NCI-H1930 (cell line): ENCODE measurements around the gene C12orf57.
"Not testable (repeated sequence)": the region's sequence is repeated elsewhere in the genome, so short reads cannot be mapped to it uniquely, and the experiment has no call there.

Experiments
- DNase-seq, 2 experiments: peaks; one replicate each; lab custom pipeline; 2025; lab: John Stamatoyannopoulos, UW

C12orf57 gene, protein sequence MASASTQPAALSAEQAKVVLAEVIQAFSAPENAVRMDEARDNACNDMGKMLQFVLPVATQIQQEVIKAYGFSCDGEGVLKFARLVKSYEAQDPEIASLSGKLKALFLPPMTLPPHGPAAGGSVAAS

DNA sequence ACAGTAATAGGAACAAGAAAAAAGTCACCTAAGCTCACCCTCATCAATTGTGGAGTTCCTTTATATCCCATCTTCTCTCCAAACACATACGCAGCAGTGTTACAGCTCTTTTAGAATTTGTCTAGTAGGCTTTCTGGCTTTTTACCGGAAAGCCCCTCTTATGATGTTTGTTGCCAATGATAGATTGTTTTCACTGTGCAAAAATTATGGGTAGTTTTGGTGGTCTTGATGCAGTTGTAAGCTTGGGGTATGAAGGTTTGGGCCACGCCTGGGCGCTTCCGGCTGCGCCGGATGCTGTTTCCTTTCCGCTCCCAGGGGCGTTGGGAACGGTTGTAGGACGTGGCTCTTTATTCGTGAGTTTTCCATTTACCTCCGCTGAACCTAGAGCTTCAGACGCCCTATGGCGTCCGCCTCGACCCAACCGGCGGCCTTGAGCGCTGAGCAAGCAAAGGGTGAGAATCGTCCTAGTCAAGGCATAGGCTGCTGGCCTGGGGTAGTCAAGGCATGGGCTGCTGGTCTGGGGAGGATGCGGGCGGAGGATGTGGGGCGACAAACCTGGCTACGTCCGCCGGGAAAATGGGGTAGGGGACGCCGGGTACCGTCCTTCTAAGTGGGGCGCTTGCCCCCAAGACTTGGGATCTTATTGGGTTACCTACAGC, at the start of gene C12orf57, which contains the start of gene RNU7-1:
TSS of gene C12orf57 (plus strand) at position 301 of the 659 bp plus-strand sequence. CDS start at position 401, 100 bp downstream.
TSS of gene RNU7-1 (plus strand) at position 95 of the 659 bp plus-strand sequence.
- peak; percentile 88 to 97 for DNase-seq

DNA sequence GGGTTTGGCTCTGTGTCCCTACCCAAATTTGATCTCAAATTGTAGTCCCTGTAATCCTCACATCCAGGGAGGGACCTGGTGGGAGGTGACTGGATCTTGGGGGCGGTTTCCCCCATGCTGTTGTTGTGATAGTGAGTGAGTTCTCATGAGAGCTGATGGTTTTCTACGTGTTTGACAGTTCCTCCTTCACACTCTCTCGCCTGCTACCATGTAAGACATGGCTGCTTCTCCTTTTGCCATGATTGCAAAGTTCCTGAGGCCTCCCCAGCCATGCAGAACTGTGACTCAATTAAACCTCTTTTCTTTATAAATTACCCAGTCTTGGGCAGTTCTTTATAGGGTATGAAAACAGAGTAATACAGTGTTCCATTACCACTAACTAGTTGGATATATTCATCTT, 49.5 kb upstream of the C12orf57 start:
- DNase-seq: no peak

DNA sequence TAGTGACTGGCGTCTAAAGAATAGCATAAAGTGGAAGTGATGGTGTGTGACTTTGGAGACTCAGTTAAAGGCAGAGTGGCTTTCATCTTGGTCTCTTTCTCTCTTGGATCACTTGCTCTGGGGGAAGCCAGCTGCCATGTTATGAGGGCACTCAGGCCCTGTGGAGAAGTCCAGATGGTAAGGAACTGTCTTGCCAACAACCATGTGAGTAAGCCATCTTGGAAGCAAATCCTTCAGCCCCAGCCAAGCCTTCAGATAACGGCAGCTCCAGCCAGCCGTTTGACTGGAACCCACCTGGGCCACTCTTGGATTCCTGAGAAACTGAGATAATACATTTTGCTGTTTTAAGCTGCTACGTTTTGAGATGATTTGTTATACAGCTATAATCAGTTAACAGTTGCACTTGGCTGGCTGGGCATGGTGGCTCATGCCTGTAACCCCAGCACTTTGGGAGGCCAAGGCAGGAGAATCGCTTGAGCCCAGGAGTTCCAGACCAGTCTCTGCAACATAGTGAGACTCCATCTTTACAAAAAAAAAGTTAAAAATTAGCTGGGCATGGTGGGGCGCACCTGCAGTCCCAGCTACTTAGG, 46.9 kb upstream of the C12orf57 start:
- DNase-seq: no peak

DNA sequence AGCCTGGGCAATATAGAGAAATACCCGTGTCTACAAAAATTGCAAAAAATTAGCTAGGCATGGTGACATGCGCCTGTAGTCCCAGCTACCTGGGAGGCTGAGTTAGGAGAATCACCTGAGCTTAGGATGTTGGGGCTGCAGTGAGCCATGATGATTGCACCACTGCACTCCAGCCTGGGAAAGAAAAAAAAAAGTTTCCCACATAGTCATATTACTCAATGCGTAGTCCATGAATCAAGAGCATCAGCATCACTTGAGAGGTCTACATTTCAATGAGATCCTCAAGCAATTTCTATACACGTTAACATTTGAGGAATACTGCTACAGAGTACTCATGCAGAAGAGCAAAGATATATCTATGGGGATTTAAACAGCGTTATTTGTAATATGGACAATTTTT, 44.4 kb upstream of the C12orf57 start:
- DNase-seq: no peak

DNA sequence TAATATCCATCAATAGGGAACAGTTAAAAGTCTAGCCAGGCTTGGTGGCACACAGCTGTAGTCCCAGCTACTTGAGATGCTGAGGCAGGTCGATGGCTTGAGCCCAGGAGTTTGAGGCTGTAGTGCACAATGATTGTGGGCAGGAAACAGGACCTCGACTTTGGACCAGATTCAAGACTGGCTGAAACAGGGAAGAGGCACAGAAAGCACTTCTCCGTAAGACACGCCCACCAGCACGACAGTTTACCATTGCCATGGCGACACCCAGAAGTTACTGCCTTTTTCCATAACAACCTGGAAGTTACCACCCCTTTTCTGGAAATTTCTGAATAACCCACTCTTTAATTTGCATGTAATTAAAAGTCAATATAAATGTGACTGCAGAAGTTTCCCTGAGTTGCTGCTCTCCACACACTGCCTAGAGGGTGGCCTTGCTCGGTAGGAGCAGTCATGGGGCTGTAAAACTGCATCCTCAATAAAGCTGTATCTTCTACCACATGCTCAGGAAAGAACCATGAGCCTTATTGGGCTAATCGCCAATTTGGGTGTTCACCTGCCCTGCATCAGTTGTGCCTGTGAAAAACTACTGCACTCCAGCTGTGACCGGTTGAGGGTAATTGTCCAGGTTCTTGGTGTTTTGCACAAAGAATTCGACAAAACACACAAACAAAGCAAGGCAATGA, 43.8 kb upstream of the C12orf57 start:
- DNase-seq: no peak

DNA sequence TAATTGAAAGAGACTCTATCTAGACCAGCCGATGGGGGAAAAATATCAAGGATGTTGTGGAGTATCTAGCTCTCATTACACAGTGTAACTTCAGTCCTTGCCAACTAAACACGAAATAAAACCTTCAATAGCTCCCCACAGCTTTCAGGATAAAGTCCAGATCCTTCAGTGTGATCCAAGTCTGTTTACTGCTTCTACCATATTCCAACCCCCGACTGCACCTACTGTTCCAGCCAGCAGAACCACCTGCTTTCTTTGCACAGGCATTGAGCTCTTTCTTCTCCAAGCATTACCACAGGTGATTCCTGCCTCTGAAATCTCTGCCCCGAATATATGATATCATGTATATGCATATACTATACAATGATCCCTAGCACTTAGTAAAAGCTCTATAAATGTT, 41.4 kb upstream of the C12orf57 start:
- DNase-seq: no peak

DNA sequence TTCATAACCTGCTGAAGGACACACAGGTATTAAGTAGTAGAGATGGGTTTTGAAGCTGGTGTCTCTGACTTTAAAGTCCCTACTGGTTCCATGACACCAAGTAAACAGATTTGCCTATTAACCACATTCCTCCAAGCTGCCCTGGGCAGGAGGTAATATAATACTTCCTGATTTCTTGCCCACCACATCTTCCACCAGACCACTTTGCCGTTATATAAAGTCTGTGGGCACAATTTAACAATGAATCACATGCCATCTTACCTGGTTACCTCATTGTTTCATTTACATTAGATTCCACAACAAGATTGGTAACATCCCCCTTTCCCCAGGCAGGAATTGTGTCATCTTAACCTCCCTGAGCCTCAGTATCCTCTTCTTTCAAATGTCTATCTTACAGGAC, 40.1 kb upstream of the C12orf57 start:
- DNase-seq: no peak

DNA sequence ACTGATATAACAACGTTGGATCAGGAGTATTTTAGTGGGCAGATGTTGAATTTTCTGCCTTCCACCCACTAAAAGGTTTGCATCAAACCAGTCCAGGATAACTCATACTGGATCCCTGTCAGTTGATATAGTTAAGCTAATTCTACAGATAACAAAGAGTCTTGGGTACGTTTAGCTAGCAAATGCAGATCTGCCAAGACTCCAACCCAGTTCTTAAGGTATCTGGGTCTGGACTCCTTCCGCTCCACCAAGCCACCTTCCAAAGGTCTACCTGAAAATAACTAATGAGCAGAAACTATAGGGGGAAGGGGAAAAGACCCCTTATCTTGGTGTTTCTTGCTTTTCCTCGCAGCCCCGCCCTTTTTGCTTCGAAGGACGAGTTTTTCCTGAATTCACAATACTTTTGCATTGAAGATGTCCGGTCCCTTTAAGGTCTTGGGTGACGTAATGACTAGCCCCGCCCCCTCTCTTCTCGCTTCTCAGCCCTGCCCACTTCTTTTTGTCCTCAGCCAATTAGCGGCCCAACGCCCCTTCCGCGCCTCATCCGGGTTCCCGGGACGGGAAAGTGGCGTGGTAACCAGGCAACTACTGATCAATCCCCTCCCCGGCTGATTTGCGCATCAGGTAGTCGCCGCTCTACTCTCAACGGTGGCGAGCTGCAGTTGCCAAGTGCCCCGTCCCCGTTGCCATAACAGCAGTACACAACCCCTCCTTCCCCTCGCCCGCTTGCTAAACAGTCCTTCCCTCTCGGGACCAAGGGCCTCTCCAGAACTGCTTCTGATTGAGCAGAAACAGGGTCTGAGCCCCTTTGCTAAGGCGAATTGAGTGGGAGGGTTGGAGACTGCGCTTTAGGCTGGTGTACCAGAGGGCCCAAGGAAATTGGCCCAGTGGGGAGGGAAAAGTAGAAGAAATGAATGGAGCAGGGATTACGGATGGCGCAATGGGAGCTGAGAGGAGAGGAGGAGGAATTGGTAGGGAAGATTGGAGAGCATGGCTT, 39.2 kb upstream of the C12orf57 start, which contains the start of gene LRRC23:
TSS of gene LRRC23 (plus strand) at position 543 of the 997 bp plus-strand sequence. CDS start 812 bp downstream, outside the sequence.
- peak; percentile 98 to 99 for DNase-seq

DNA sequence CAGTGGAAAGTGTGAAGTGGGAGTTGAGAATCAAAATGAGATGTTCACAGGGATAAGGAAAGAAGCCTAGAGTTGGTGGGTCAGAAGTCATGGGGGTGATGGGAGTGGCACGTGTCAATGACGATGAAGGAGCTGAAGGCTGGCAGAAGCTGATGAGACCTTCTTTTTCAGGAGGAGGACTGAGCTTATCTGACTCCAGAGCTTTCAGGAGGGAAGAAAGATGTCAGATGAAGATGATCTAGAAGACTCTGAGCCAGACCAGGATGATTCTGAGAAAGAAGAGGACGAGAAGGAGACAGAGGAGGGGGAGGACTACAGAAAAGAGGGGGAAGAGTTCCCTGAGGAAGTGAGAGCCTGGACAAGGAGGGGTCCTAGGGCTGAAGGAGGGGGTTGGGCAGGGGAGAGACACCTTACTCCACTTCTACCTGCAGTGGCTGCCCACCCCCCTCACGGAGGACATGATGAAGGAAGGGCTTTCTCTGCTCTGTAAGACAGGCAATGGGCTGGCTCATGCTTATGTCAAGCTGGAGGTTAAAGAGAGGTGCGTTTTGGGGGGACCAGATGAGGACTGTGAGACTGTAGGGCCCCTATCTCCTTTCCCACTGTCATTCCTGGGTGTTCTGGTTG, 38.3 kb upstream of the C12orf57 start:
- DNase-seq: no peak

DNA sequence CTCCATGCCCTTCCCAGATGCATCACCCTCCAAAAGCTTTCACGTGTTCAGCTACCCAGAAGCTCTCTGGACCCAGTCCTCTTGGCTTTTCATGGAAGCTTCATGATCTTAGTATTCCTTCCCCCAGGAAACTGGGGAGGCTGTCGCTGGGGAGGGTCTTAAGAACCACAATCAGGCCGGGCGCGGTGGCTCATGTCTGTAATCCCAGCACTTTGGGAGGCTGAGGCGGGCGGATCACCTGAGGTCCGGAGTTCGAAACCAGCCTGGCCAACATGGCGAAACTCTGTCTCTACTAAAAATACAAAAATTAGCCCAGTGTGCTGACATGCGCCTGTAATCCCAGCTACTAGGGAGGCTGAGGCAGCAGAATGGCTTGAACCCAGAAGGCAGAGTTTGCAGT, 35.7 kb upstream of the C12orf57 start:
- not testable (repeated sequence) for DNase-seq

DNA sequence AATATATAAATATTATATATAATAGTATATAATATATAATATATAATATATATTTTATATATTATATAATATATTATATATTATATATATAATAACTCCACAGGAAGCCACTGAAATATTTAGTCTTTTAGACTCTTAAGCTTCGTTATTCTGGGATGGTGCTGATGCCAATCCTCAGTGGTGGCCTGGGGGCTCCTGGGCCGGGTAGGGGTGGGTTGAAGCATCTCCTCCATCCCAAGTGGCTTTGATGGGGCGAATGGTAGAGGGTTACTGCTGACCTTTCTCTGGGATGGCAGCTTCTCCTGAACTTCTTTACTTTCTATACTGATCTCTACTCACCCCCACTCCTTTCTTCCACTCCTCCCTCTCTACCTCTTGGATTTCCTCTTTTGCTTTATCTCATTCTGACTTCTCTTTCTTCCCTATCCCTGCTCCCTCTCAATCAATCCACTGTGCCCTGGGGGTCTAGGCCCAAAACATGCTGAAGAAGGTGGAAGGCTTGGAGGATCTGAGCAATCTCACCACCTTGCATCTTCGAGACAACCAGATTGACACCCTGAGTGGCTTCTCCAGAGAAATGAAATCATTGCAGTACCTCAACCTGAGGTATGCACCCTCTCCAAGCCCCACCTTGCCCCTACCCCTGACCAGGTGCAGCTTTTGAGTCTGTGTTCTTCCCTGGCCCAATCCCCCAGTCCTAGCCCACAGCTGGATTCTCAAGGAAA, 34.2 kb upstream of the C12orf57 start:
- DNase-seq: no peak

DNA sequence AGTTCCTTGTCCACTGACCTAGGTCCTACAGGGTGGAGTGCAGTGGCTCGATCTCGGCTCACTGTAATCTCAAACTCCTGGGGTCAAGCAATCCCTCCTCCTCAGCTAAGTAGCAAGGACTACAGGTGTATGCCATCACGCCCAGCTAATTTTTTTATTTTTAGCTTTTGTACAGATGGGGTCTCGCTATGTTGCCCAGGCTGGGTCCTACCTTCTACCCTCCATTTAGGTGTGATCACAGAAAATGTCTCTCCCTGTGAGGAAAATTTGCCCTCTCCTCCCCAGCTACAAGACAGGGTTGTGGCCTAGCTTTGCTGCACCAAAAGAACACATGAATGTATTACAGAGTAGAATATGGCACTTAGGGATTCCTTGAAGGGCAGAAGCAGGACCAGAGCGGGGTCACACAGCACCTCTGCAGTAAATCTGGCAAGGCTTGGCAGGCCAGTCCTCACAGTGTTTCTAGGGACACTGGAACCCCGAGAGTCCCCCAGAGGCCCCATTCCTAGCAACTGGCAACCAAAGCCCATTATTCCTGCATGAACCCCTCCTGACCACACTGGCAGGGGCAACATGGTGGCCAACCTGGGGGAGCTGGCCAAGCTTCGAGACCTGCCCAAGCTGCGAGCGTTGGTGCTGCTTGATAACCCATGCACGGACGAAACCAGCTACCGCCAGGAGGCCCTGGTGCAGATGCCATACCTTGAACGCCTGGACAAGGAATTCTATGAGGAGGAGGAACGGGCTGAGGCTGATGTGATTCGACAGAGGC, 31.5 kb upstream of the C12orf57 start:
- DNase-seq: no peak

DNA sequence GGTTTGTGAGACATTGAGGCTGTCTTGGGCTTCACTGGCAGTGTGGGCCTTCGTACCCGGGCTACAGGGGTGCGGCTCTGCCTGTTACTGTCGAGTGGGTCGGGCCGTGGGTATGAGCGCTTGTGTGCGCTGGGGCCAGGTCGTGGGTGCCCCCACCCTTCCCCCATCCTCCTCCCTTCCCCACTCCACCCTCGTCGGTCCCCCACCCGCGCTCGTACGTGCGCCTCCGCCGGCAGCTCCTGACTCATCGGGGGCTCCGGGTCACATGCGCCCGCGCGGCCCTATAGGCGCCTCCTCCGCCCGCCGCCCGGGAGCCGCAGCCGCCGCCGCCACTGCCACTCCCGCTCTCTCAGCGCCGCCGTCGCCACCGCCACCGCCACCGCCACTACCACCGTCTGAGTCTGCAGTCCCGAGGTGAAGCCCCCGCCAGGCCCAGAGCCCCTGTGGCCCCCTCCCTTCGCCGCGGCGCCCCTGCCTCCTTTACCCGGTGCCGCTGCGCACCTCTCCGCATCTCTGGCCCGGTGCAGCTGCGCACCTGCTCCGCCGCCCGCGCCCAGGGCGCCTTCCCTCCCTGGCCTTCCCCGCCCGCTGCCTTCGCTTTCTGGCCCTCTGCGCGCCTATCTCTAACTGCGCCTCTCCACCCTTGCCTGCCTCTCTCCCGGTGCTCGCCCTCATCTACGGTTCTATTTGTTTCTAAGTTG, 29.4 kb upstream of the C12orf57 start, which contains the start of gene ENO2:
TSS of gene ENO2 (plus strand) at position 335 of the 701 bp plus-strand sequence. CDS start 1,253 bp downstream, outside the sequence.
- peak; percentile 49 to 69 for DNase-seq

DNA sequence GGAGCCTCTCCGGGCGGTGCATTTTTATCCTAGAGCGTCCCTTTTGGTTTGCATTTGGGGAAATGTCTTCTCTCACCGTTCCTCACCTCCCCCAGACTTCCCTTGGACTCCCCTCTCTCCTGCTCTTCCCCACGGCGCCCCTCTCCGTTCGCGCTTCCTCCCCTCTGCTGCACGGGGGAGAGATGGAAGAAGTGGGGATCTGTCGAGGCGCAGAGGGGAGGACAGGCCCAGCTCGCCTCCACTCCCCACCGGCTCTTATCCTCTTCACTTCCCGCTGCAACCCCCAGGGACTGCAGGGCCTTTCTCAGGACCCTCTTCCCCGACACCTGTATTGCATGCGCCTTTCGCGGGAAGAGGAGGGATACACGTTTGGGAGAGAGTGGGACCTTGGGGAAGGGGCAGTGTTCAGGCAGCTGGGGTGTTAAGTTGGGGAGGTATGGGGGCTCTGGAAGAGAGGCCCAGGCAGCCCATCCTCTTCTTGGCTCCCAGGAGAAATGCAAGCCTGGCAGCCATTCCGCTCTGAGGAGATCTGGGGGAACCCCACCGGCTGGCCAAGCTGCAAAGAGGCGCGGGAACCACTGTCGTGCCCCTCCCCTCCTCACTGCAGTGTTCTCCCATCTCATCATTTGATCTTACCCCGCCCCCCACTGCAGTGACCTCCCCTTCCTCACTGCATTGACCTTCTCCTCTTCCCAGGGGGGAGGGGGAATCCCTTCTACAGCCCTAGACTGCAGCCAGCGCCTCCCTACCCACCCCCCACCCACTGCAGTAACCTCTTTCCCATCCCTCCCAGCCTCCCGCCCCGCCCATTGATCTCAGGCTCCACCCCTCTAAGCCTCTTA, 28.7 kb upstream of the C12orf57 start:
- DNase-seq: no peak

DNA sequence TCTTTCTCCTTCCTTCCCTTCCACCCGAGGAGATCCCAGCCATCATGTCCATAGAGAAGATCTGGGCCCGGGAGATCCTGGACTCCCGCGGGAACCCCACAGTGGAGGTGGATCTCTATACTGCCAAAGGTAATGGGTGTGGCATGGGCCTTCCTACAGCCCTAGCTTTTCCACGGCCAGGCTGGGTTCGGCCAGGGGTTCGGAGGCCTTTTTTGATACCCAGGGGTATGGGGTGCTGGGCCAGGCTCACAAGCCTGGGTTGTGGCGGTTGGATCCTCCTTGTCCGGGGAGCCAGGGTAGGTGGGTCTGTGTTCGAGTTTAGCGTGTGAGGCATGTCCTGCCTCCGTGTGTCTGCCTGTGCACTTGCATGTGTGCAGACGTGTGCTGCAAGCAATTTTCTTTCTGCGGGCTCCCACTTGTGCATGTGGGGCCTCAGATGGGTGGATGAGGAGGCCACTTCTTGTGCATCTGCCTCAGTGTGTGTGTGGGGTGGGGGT, 28.0 kb upstream of the C12orf57 start:
- DNase-seq: no peak

DNA sequence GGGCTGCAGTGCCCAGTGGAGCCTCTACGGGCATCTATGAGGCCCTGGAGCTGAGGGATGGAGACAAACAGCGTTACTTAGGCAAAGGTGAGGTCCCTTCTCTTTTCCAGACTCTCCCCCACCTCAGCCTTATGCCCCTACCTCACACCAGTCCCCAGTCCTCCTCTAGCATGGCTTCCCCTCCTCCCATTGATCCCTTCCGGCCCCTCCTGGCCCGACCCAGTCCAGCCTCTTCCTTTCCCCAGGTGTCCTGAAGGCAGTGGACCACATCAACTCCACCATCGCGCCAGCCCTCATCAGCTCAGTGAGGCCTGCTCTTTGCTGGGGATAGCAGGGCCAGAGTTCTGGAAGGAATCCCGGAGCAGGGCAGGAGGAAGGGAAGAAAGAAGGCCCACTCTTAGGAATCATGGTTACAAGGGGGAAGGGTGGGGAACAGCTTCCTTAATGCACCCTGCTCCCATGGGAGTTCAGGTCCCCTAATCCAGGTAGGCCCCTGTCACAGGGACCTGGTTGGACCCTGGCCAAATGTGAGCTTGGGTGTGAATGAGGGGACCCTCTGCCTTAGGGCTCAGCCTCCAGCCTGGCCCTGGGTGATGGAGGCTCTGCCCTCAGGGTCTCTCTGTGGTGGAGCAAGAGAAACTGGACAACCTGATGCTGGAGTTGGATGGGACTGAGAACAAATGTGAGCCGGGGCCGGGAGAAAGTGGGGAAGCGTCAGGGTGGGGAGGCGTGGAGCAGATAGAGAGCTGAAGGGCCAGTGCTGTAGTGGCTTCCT, 27.2 kb upstream of the C12orf57 start:
- no peak for DNase-seq
